HepG2 (cell line): Measurements from ENCODE around the gene TPM3. TPM values are rescaled to one million over a fixed set of nuclear protein-coding genes. Genes with fewer than 3 reads are reported as not detected.

ENCODE experiments used
- CHD4 ChIP-seq: fragments of 200-600 bp; sonication (generic); IDR thresholded peaks from 2 replicates; pipeline ENCODE4 v1.7.0; 2017; ENCODE audit warnings: mild to moderate bottlenecking, low read length, borderline replicate concordance
- HNF1A ChIP-seq, 2 experiments: sonication (generic) in 1 of 2; formaldehyde crosslinking in 1 of 2; IDR thresholded peaks; 2 replicates each; pipeline versions ENCODE4 v1.4.0 to v1.6.1; 2016 to 2020; ENCODE audit warnings: borderline replicate concordance in 1 of 2, low read depth in 1 of 2, mild to moderate bottlenecking in 1 of 2, missing genetic modification reagents in 1 of 2
- NCOR1 ChIP-seq: fragments of 200-600 bp; sonication (generic); IDR thresholded peaks from 2 replicates; pipeline ENCODE4 v1.7.0; 2017; ENCODE audit warnings: antibody characterized with exemption, low read length, borderline replicate concordance
- STAT6 ChIP-seq: sonication (generic); formaldehyde crosslinking; IDR thresholded peaks from 2 replicates; pipeline ENCODE4 v1.4.0; 2020; ENCODE audit warnings: missing genetic modification reagents, mild to moderate bottlenecking, borderline replicate concordance
- ZNF160 ChIP-seq: sonication (generic); formaldehyde crosslinking; IDR thresholded peaks from 2 replicates; pipeline ENCODE4 v1.8.0; 2022; ENCODE audit warnings: mild to moderate bottlenecking, inconsistent platforms, missing genetic modification reagents
- ZNF407 ChIP-seq: sonication (generic); formaldehyde crosslinking; IDR thresholded peaks from one replicate; pipeline ENCODE4 v1.5.1; 2020; ENCODE audit warnings: mild to moderate bottlenecking, missing genetic modification reagents; ENCODE audit errors: not compliant biosample characterization
- ZNF83 ChIP-seq: sonication (generic); formaldehyde crosslinking; IDR thresholded peaks from 2 replicates; pipeline ENCODE4 v1.4.0; 2020; ENCODE audit warnings: missing genetic modification reagents, mild to moderate bottlenecking, borderline replicate concordance
- polyA plus RNA-seq, 8 experiments: library from polyadenylated mRNA; depleted of rRNA in 3 of 8; stranded (reverse) in 7 of 8; unstranded in 1 of 8; fragments of >200 nt; fragmentation: Illumina TruSeq in 4 of 8; extraction: Trizol in 4 of 8; gene quantifications; 2 replicates each; pipeline versions ENCODE4 v1.2.1 to v1.2.3, GENCODE V29; 2011 to 2016; ENCODE audit warnings: low read depth in 4 of 8, missing spikeins in 1 of 8, mixed read lengths in 1 of 8; ENCODE audit not compliant: insufficient read depth in 1 of 8
- total RNA-seq, 5 experiments: library from RNA; depleted of rRNA; stranded (reverse); fragments of >200 nt; fragmentation: Illumina TruSeq; extraction: Trizol; gene quantifications; 2 replicates each; pipeline ENCODE4 v1.2.3, GENCODE V29; 2016; ENCODE audit warnings: low read depth in 1 of 5

TPM3 gene
- total and polyA plus RNA-seq, 2 of the 13 experiments (the other 11 are each of a cell fraction or from before 2014, with no cell fraction given) = 160 to 307 TPM

- peak; percentile 51 for TF ChIP-seq ZNF407
- peak; percentile 74; the same call in 1 of the 2 replicates for TF ChIP-seq ZNF160 (CRISPR knock-in tag)
- peak; percentile 48; the same call in 1 of the 2 replicates for TF ChIP-seq NCOR1
- TF ChIP-seq STAT6 (CRISPR knock-in tag) = no peak
- peak; percentile 8; the same call in 1 of the 2 replicates for TF ChIP-seq HNF1A (IDR thresholded peaks at IDR 0.05; ENCODE audit: low read depth)
- TF ChIP-seq HNF1A (CRISPR knock-in tag; IDR thresholded peaks at IDR 0.05; ENCODE audit: borderline replicate concordance) = peak; percentile 73; the same call in 1 of the 2 replicates
- TF ChIP-seq CHD4 = no peak
- TF ChIP-seq ZNF83 = peak; percentile 90
These were observed 28.4 kb upstream of the TPM3 start, which contains the start of gene UBAP2L (continued) for GRCh38 chr1:154220071-154220969.
